ENCODE results near the gene IL22RA1. TPM values are rescaled to one million over a fixed set of nuclear protein-coding genes. Genes with fewer than 3 reads are reported as not detected.

Gene IL22RA1
- total RNA-seq, 2 experiments from 2014 or later, result not detected

- intact Hi-C loops (cut with micrococcal nuclease), result loop anchor here (1.0 to 5.0 kb wide), 4 partner anchors 37 to 492 kb away; partner anchors contain the start of genes IFNLR1 and SRRM1
- Mint-ChIP-seq H3K27ac (no peak overlapping the region), H3K36me3 (no peaks in the 10 kb centered on the region), H3K4me1 (ENCODE audit: low read depth) (peaks cover 15% of the 10 kb centered on the region), H3K4me3 (no peak overlapping the region), H3K9me3 (no peaks in the 10 kb centered on the region), H3K27me3 (peaks cover 16% of the 10 kb centered on the region)
- DNase-seq, result peak; percentile 73
- CTCF ChIA-PET, result interaction anchor here (0.6 to 2.6 kb wide), 57 partner anchors 9 to 685 kb away, joined by 3 to 77 read pairs (median 4); partner anchors contain the start of genes IFNLR1, MYOM3 and NIPAL3
- POLR2A ChIA-PET, result interaction anchor here (0.5 to 1.5 kb wide), 3 partner anchors 37 to 493 kb away, joined by 3 to 6 read pairs (median 4); partner anchors contain the start of genes IFNLR1 and SRRM1
These were observed 6.9 kb upstream of the IL22RA1 start for GRCh38 chr1:24149866-24150233.

DNA sequence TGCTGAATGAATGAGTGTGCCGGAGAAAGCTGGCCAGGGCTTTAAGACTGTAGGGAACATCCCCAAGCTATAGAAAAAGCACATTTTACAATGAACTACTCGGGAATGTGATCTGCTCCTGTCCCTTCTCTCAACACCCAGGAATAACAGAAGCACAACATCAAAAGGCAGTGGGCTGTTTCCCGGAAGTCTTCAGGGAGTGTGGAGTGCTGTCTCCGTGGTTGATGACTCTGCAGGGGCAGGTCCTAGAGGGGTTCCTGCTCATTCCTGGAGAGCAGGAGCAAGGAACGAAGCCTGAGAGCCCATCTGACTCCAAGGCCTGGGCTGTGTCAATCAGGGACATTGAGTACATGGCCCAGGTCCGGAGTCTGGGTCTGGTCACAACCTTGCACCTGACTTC is 4.9 kb upstream of the IL22RA1 start:
- ChIA-PET CTCF (interaction anchor here (0.8 to 1.9 kb wide), 5 partner anchors 12 to 440 kb away, joined by 3 to 13 read pairs (median 3); no protein-coding TSS in a partner anchor), POLR2A (no interaction called here)
- H3K36me3 Mint-ChIP-seq, result no peaks in the 10 kb centered on the region
- H3K4me1 Mint-ChIP-seq (ENCODE audit: low read depth), result peaks cover 15% of the 10 kb centered on the region
- no peak overlapping the region for H3K27ac Mint-ChIP-seq
- no peak overlapping the region for H3K4me3 Mint-ChIP-seq
- H3K27me3 Mint-ChIP-seq, result peaks cover 20% of the 10 kb centered on the region
- H3K9me3 Mint-ChIP-seq, result no peaks in the 10 kb centered on the region
- DNase-seq, result no peak
- intact Hi-C loops (cut with micrococcal nuclease), result no loop called here

DNA sequence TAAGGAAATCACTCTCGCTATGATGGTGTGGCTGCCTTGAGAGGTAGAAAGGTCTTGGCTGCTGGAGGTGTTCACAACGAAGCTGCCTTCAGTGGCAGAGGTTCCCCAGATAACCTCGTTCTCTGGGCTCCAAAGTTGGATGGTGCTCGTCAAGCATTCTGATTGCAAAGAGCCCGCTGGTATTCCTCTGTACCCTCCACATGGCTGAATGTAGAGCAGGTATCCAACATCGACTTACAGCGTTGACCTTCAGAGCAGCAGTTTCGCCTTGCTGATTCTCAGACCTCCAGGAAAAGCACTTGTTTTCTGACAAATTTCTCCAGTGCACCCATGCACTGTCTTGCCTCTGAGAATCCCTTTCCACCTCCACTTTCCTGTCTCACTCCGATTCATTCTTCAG is 4.3 kb upstream of the IL22RA1 start:
- POLR2A ChIA-PET, result no interaction called here
- Mint-ChIP-seq H3K4me1 (ENCODE audit: low read depth) (peaks cover 15% of the 10 kb centered on the region), H3K4me3 (no peak overlapping the region), H3K36me3 (no peaks in the 10 kb centered on the region), H3K27me3 (peaks cover 20% of the 10 kb centered on the region), H3K9me3 (no peaks in the 10 kb centered on the region), H3K27ac (no peak overlapping the region)
- DNase-seq, result no peak
- CTCF ChIA-PET, result interaction anchor here (1.0 to 1.9 kb wide), 2 partner anchors 14 to 245 kb away, joined by 3 to 13 read pairs; no protein-coding TSS in a partner anchor
- intact Hi-C loops (cut with micrococcal nuclease), result no loop called here

- intact Hi-C loops (cut with micrococcal nuclease), result no loop called here
- CTCF ChIA-PET, result interaction anchor here (3.6 kb wide), 1 partner anchor 9 kb away, joined by 16 read pairs; no protein-coding TSS in a partner anchor
- POLR2A ChIA-PET, result no interaction called here
These were observed 1.5 kb downstream of the IL22RA1 start for GRCh38 chr1:24141311-24141997.

GRCh38 chr1:24140741-24141181 is 2.2 kb downstream of the IL22RA1 start:
- no peak overlapping the region for H3K4me3 Mint-ChIP-seq
- no peak overlapping the region for H3K27ac Mint-ChIP-seq
- no peaks in the 10 kb centered on the region for H3K4me1 Mint-ChIP-seq (ENCODE audit: low read depth)
- no peaks in the 10 kb centered on the region for H3K9me3 Mint-ChIP-seq
- no peak for DNase-seq
- POLR2A ChIA-PET, result no interaction called here
- intact Hi-C loops (cut with micrococcal nuclease), result no loop called here
- CTCF ChIA-PET, result interaction anchor here (3.6 kb wide), 1 partner anchor 10 kb away, joined by 16 read pairs; no protein-coding TSS in a partner anchor
- H3K27me3 Mint-ChIP-seq, result peaks cover 12% of the 10 kb centered on the region
- no peaks in the 10 kb centered on the region for H3K36me3 Mint-ChIP-seq

More at GRCh38 chr1:24141311-24141997, 1.5 kb downstream of the IL22RA1 start:
- no peak for DNase-seq
- no peaks in the 10 kb centered on the region for H3K36me3 Mint-ChIP-seq
- H3K27me3 Mint-ChIP-seq, result peaks cover 9% of the 10 kb centered on the region
- no peaks in the 10 kb centered on the region for H3K9me3 Mint-ChIP-seq
- H3K4me1 Mint-ChIP-seq (ENCODE audit: low read depth), result no peaks in the 10 kb centered on the region
- no peak overlapping the region for H3K27ac Mint-ChIP-seq
- H3K4me3 Mint-ChIP-seq, result no peak overlapping the region

DNA sequence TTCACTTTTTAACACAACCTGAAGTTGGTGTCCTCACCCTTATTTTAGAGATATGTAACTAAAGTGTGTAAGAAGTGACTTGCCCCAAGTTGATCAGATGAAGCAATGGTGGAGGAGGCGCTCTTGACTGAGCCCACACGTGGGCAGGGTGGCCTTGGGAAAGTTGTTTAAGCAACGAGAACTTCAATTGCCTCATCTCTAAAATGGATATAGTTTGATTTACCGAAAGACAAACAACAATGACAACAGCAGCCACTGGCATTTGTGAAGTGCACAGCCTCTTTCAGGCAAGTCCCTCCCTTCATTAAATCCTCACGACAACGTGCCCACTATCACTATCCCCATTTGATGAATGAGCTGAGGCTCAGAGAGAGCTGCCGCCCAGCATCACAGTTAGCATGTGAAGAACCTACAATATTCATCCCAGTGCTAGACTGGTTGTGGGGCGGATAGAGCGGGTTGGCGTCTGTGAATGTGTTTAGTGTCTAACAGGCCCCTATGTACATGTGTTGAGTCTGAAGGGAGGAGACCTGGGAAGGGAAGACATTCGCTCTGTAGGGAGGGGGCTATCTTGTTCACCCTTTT is 3.0 kb downstream of the IL22RA1 start:
- ChIA-PET POLR2A (no interaction called here), CTCF (interaction anchor here (0.6 to 3.6 kb wide), 2 partner anchors 10 to 53 kb away, joined by 3 to 16 read pairs; no protein-coding TSS in a partner anchor)
- peaks cover 4% of the 10 kb centered on the region for H3K9me3 Mint-ChIP-seq
- H3K27ac Mint-ChIP-seq, result no peak overlapping the region
- H3K36me3 Mint-ChIP-seq, result peaks cover 2% of the 10 kb centered on the region
- peaks cover 12% of the 10 kb centered on the region for H3K27me3 Mint-ChIP-seq
- intact Hi-C loops (cut with micrococcal nuclease), result no loop called here
- DNase-seq, result no peak
- H3K4me1 Mint-ChIP-seq (ENCODE audit: low read depth), result no peaks in the 10 kb centered on the region
- H3K4me3 Mint-ChIP-seq, result no peak overlapping the region

- CTCF ChIA-PET, result interaction anchor here (3.6 kb wide), 1 partner anchor 11 kb away, joined by 16 read pairs; no protein-coding TSS in a partner anchor
- intact Hi-C loops (cut with micrococcal nuclease), result no loop called here
- H3K4me3 Mint-ChIP-seq, result no peak overlapping the region
- DNase-seq, result no peak
- peaks cover 2% of the 10 kb centered on the region for H3K36me3 Mint-ChIP-seq
- no peaks in the 10 kb centered on the region for H3K4me1 Mint-ChIP-seq (ENCODE audit: low read depth)
- POLR2A ChIA-PET, result no interaction called here
- H3K27me3 Mint-ChIP-seq, result peaks cover 8% of the 10 kb centered on the region
- peaks cover 4% of the 10 kb centered on the region for H3K9me3 Mint-ChIP-seq
- H3K27ac Mint-ChIP-seq, result no peak overlapping the region
These were observed 3.8 kb downstream of the IL22RA1 start for GRCh38 chr1:24139222-24139489.

GRCh38 chr1:24138476-24139221 is 4.3 kb downstream of the IL22RA1 start:
- ChIA-PET POLR2A (no interaction called here), CTCF (interaction anchor here (3.6 kb wide), 1 partner anchor 12 kb away, joined by 16 read pairs; no protein-coding TSS in a partner anchor)
- H3K4me3 Mint-ChIP-seq, result no peak overlapping the region
- intact Hi-C loops (cut with micrococcal nuclease), result no loop called here
- peaks cover 7% of the 10 kb centered on the region for H3K27me3 Mint-ChIP-seq
- H3K9me3 Mint-ChIP-seq, result peaks cover 4% of the 10 kb centered on the region
- no peak overlapping the region for H3K27ac Mint-ChIP-seq
- peaks cover 2% of the 10 kb centered on the region for H3K36me3 Mint-ChIP-seq
- DNase-seq, result no peak
- no peaks in the 10 kb centered on the region for H3K4me1 Mint-ChIP-seq (ENCODE audit: low read depth)

GRCh38 chr1:24136956-24137539 is 5.9 kb downstream of the IL22RA1 start:
- Mint-ChIP-seq H3K4me3 (no peak overlapping the region), H3K36me3 (peaks cover 2% of the 10 kb centered on the region), H3K27ac (no peak overlapping the region), H3K4me1 (ENCODE audit: low read depth) (no peaks in the 10 kb centered on the region), H3K27me3 (peaks cover 8% of the 10 kb centered on the region), H3K9me3 (peaks cover 4% of the 10 kb centered on the region)
- ChIA-PET POLR2A (no interaction called here), CTCF (interaction anchor here (0.6 kb wide), 1 partner anchor 79 kb away, joined by 3 read pairs; no protein-coding TSS in a partner anchor)
- intact Hi-C loops (cut with micrococcal nuclease), result no loop called here
- no peak for DNase-seq

DNA sequence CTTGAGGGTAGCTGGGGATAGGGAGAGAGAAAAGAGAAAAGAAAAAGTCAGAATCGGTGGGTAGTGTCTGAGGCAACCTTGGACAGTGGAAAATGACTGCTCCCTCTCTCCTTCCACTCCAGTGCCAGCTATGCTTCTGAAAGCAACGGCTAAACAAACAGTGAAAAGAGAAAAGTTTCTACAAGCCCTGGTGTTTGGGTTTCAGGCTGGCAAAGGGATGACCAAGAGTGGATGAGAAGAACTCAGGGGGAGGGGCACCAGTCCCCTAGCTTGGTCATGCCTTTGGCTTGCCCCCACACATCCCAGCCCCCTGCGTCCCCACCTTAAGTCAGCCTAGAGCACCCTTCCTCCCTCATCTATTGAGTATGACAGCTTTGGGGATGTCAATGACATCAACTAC is 8.6 kb downstream of the IL22RA1 start:
- Mint-ChIP-seq H3K27me3 (peaks cover 9% of the 10 kb centered on the region), H3K36me3 (peaks cover 2% of the 10 kb centered on the region), H3K4me1 (ENCODE audit: low read depth) (no peaks in the 10 kb centered on the region), H3K4me3 (no peak overlapping the region), H3K27ac (no peak overlapping the region), H3K9me3 (peaks cover 18% of the 10 kb centered on the region)
- ChIA-PET POLR2A (no interaction called here), CTCF (interaction anchor here (1.1 to 2.7 kb wide), 3 partner anchors 16 to 62 kb away, joined by 3 to 8 read pairs (median 4); no protein-coding TSS in a partner anchor)
- intact Hi-C loops (cut with micrococcal nuclease), result no loop called here
- no peak for DNase-seq

- CTCF ChIA-PET, result interaction anchor here (1.1 to 2.7 kb wide), 3 partner anchors 16 to 62 kb away, joined by 3 to 8 read pairs (median 4); no protein-coding TSS in a partner anchor
- Mint-ChIP-seq H3K4me3 (no peak overlapping the region), H3K27ac (no peak overlapping the region), H3K36me3 (peaks cover 2% of the 10 kb centered on the region), H3K4me1 (ENCODE audit: low read depth) (no peaks in the 10 kb centered on the region), H3K27me3 (peaks cover 9% of the 10 kb centered on the region), H3K9me3 (peaks cover 18% of the 10 kb centered on the region)
- intact Hi-C loops (cut with micrococcal nuclease), result no loop called here
- no peak for DNase-seq
- POLR2A ChIA-PET, result no interaction called here
These were observed 9.1 kb downstream of the IL22RA1 start for GRCh38 chr1:24133819-24134218.
